H1 (cell line): ENCODE data around the gene PDE8B. TPM values are rescaled to one million over a fixed set of nuclear protein-coding genes. Genes with fewer than 3 reads are reported as not detected.

Source experiments
- CTCF ChIA-PET: fragments of 300-600 bp; sonication (Branson Sonifier 250); formaldehyde crosslinking; loops from one replicate; lab custom pipeline; 2021; ENCODE audit not compliant: partially characterized antibody; lab: Charles Lee
- POLR2A ChIA-PET: fragments of 300-600 bp; sonication (Branson Sonifier 250); formaldehyde crosslinking; loops from one replicate; lab custom pipeline; 2021; ENCODE audit warnings: inconsistent platforms; ENCODE audit not compliant: partially characterized antibody; lab: Charles Lee
- DNase-seq, 2 experiments: peaks; one replicate each; pipeline versions ENCODE4 v3.0.0 to v3.0.0-alpha.2; 2010 to 2022; ENCODE audit warnings: low spot score in 2 of 2, low read depth in 1 of 2, mixed read lengths in 1 of 2
- FAIRE-seq: peaks from 2 replicates; lab custom pipeline; 2011; peaks lifted over from hg19 to GRCh38; lab: Jason Lieb, UNC
- H2AFZ ChIP-seq: 2 replicates; pipeline ENCODE4 v1.8.1; 2012; ENCODE audit warnings: low read length, inconsistent platforms
- H2AK5ac ChIP-seq: 2 replicates; pipeline ENCODE4 v1.6.1; 2013; ENCODE audit warnings: low read depth, low read length
- H2BK120ac ChIP-seq: replicated peaks from 2 replicates; pipeline ENCODE3; 2013; ENCODE audit warnings: low read depth, low read length, inconsistent platforms
- H2BK12ac ChIP-seq: 2 replicates; pipeline ENCODE4 v1.6.1; 2013; ENCODE audit warnings: low read depth, low read length
- H2BK15ac ChIP-seq: 2 replicates; pipeline ENCODE4 v1.6.1; 2013; ENCODE audit warnings: low read length
- H2BK20ac ChIP-seq: 2 replicates; pipeline ENCODE4 v1.6.1; 2013; ENCODE audit warnings: low read length
- H2BK5ac ChIP-seq: 2 replicates; pipeline ENCODE4 v1.6.1; 2013; ENCODE audit warnings: low read depth, low read length
- H3K14ac ChIP-seq: 2 replicates; pipeline ENCODE4 v1.6.1; 2013; ENCODE audit warnings: inconsistent platforms; ENCODE audit not compliant: insufficient read length
- H3K18ac ChIP-seq: 2 replicates; pipeline ENCODE4 v1.6.1; 2013; ENCODE audit warnings: low read length; ENCODE audit errors: extremely low read depth
- H3K23ac ChIP-seq: 2 replicates; pipeline ENCODE4 v1.6.1; 2013; ENCODE audit warnings: inconsistent platforms; ENCODE audit not compliant: insufficient read length
- H3K23me2 ChIP-seq: 2 replicates; pipeline ENCODE4 v1.6.1; 2013; ENCODE audit warnings: low read depth, low read length
- H3K27ac ChIP-seq: 2 replicates; pipeline ENCODE4 v1.6.1; 2011; ENCODE audit warnings: low read depth, low read length, inconsistent platforms
- H3K27me3 ChIP-seq, 4 experiments: replicated peaks in 1 of 4; 1 replicate in 1 of 4; 2 replicates in 3 of 4; pipeline versions ENCODE4 v1.6.1 to v1.8.1; 2011 to 2013; ENCODE audit warnings: low read length in 3 of 4, mild to moderate bottlenecking in 3 of 4, inconsistent platforms in 2 of 4, mixed read lengths in 2 of 4, moderate library complexity in 1 of 4; ENCODE audit not compliant: control insufficient read depth in 3 of 4, insufficient read depth in 3 of 4; ENCODE audit errors: extremely low read depth in 1 of 4
- H3K36me3 ChIP-seq, 4 experiments: 2 replicates each; pipeline versions ENCODE4 v1.6.1 to v1.8.1; 2011 to 2013; ENCODE audit warnings: mild to moderate bottlenecking in 4 of 4, low read length in 3 of 4, moderate library complexity in 2 of 4, control low read depth in 1 of 4, inconsistent platforms in 1 of 4; ENCODE audit not compliant: insufficient read depth in 4 of 4, control insufficient read depth in 2 of 4
- H3K4ac ChIP-seq: replicated peaks from 2 replicates; pipeline ENCODE3; 2013; ENCODE audit warnings: low read length, low read depth, mixed read lengths, inconsistent platforms; ENCODE audit not compliant: insufficient read length
- H3K4me1 ChIP-seq, 4 experiments: replicated peaks in 1 of 4; 1 replicate in 1 of 4; 2 replicates in 3 of 4; pipeline versions ENCODE4 v1.6.1 to v1.8.1; 2011 to 2013; ENCODE audit warnings: low read length in 3 of 4, inconsistent platforms in 2 of 4, mixed read lengths in 1 of 4; ENCODE audit not compliant: insufficient read depth in 4 of 4, control insufficient read depth in 3 of 4
- H3K4me2 ChIP-seq, 2 experiments: 2 replicates each; pipeline versions ENCODE4 v1.6.1 to v1.8.1; 2011 to 2013; ENCODE audit warnings: low read depth in 2 of 2, low read length in 2 of 2, control low read depth in 1 of 2, inconsistent platforms in 1 of 2, mild to moderate bottlenecking in 1 of 2; ENCODE audit not compliant: insufficient read depth in 1 of 2
- H3K4me3 ChIP-seq, 4 experiments: fragments of 200-600, 300-600 bp in 1 of 4; sonication (generic), shearing (Covaris generic), sonication (Bioruptor Twin) in 1 of 4; 2 replicates each; pipeline versions ENCODE4 v1.5.1 to v1.8.1; 2011 to 2016; ENCODE audit warnings: low read length in 4 of 4, low read depth in 3 of 4, control low read depth in 2 of 4, inconsistent platforms in 2 of 4, mild to moderate bottlenecking in 2 of 4, mixed read lengths in 1 of 4, moderate library complexity in 1 of 4; ENCODE audit not compliant: insufficient read depth in 2 of 4; ENCODE audit errors: extremely low read depth in 1 of 4
- H3K56ac ChIP-seq: replicated peaks from 2 replicates; pipeline ENCODE3; 2013; ENCODE audit warnings: low read depth, mild to moderate bottlenecking, mixed read lengths, low read length, inconsistent platforms; ENCODE audit not compliant: insufficient read length
- H3K79me1 ChIP-seq: 2 replicates; pipeline ENCODE4 v1.6.1; 2013; ENCODE audit warnings: low read depth, low read length, control low read depth
- H3K79me2 ChIP-seq, 2 experiments: 2 replicates each; pipeline versions ENCODE4 v1.6.1 to v1.8.1; 2012 to 2013; ENCODE audit warnings: low read length in 2 of 2, mild to moderate bottlenecking in 2 of 2, inconsistent platforms in 1 of 2; ENCODE audit not compliant: insufficient read depth in 2 of 2, control insufficient read depth in 1 of 2
- H3K9ac ChIP-seq, 4 experiments: replicated peaks in 1 of 4; 1 replicate in 1 of 4; 2 replicates in 3 of 4; pipeline versions ENCODE4 v1.6.1 to v1.8.1; 2011 to 2013; ENCODE audit warnings: low read depth in 3 of 4, low read length in 3 of 4, control low read depth in 2 of 4, mild to moderate bottlenecking in 2 of 4, moderate library complexity in 2 of 4, inconsistent platforms in 1 of 4; ENCODE audit errors: extremely low read depth in 1 of 4
- H3K9me3 ChIP-seq, 2 experiments: 2 replicates each; pipeline versions ENCODE4 v1.6.1 to v1.8.1; 2012 to 2013; ENCODE audit warnings: mild to moderate bottlenecking in 2 of 2, moderate library complexity in 2 of 2, control low read depth in 1 of 2, inconsistent platforms in 1 of 2, low read depth in 1 of 2, low read length in 1 of 2, mixed read lengths in 1 of 2; ENCODE audit not compliant: insufficient read depth in 2 of 2
- H4K20me1 ChIP-seq, 2 experiments: replicated peaks in 1 of 2; 2 replicates each; pipeline versions ENCODE3 to v1.8.1; 2011 to 2013; ENCODE audit warnings: inconsistent platforms in 2 of 2, low read length in 2 of 2, mild to moderate bottlenecking in 1 of 2; ENCODE audit not compliant: insufficient read depth in 2 of 2, control insufficient read depth in 1 of 2
- H4K5ac ChIP-seq: 2 replicates; pipeline ENCODE4 v1.6.1; 2013; ENCODE audit warnings: low read length, low read depth, mixed read lengths, inconsistent platforms; ENCODE audit not compliant: insufficient read length
- H4K8ac ChIP-seq: 2 replicates; pipeline ENCODE4 v1.8.0; 2013; ENCODE audit warnings: mild to moderate bottlenecking, moderate library complexity, low read length, inconsistent platforms; ENCODE audit not compliant: insufficient read depth; ENCODE audit errors: extremely low read depth
- H4K91ac ChIP-seq: replicated peaks from 2 replicates; pipeline ENCODE3; 2013; ENCODE audit warnings: low read length, mixed read lengths, inconsistent platforms; ENCODE audit not compliant: insufficient read length
- BRCA1 ChIP-seq: IDR thresholded peaks from 2 replicates; pipeline ENCODE4 v1.6.1; 2012; ENCODE audit warnings: low read depth, low read length, improper control_type of control experiment
- CEBPB ChIP-seq: IDR thresholded peaks from 2 replicates; pipeline ENCODE4 v1.6.1; 2012; ENCODE audit warnings: low read depth, low read length
- FOSL1 ChIP-seq: IDR thresholded peaks from 2 replicates; pipeline ENCODE4 v1.6.1; 2011; ENCODE audit warnings: mild to moderate bottlenecking, low read depth, low read length, moderate library complexity; ENCODE audit not compliant: insufficient read depth
- KDM1A ChIP-seq: fragments of 200-600, 300-600 bp; sonication (generic); IDR thresholded peaks from 2 replicates; pipeline ENCODE4 v1.7.1; 2016; ENCODE audit warnings: mild to moderate bottlenecking, low read length, borderline replicate concordance
- NANOG ChIP-seq: IDR thresholded peaks from 2 replicates; pipeline ENCODE4 v1.6.1; 2011; ENCODE audit warnings: low read length, low read depth, mild to moderate bottlenecking, inconsistent platforms; ENCODE audit not compliant: insufficient read depth, poor library complexity, severe bottlenecking
- RNF2 ChIP-seq: fragments of 200-900, 300-1000 bp; sonication (generic); IDR thresholded peaks from 2 replicates; pipeline ENCODE4 v1.7.1; 2016; ENCODE audit warnings: borderline replicate concordance, low read depth, mild to moderate bottlenecking, antibody characterized with exemption, low read length; ENCODE audit not compliant: poor library complexity, severe bottlenecking; ENCODE audit errors: missing control alignments
- SIRT6 ChIP-seq: IDR thresholded peaks from one replicate; pipeline ENCODE4 v1.7.1; 2012; ENCODE audit warnings: low read length, inconsistent platforms
- TCF12 ChIP-seq: IDR thresholded peaks from 2 replicates; pipeline ENCODE4 v1.6.1; 2011; ENCODE audit warnings: low read depth, mild to moderate bottlenecking, low read length
- TEAD4 ChIP-seq: IDR thresholded peaks from 2 replicates; pipeline ENCODE4 v1.6.1; 2012; ENCODE audit warnings: low read depth, low read length, inconsistent platforms, mixed read lengths
- WGBS, 2 experiments: shearing (Covaris generic) in 1 of 2; methylation state at CpG; one replicate each; pipeline versions ENCODE4 v1.1.6 to v1.1.7; 2013 to 2015; ENCODE audit warnings: low lambda C conversion rate in 2 of 2, mixed read lengths in 2 of 2, inconsistent platforms in 1 of 2, low coverage in 1 of 2, missing lambda C conversion rate in 1 of 2; ENCODE audit not compliant: insufficient replicate concordance in 2 of 2, insufficient coverage in 1 of 2, insufficient read length in 1 of 2; ENCODE audit errors: extremely low coverage in 1 of 2, missing lambda C conversion rate in 1 of 2; 5-methylcytosine and 5-hydroxymethylcytosine counted together
- polyA plus RNA-seq, 7 experiments: library from polyadenylated mRNA; depleted of rRNA in 3 of 7; stranded (reverse) in 5 of 7; unstranded in 2 of 7; fragments of >200 nt in 5 of 7; fragments of 200-250 nt in 2 of 7; gene quantifications; 1 replicate in 5 of 7; 2 replicates in 1 of 7; 4 replicates in 1 of 7; pipeline versions ENCODE4 v1.2.1 to v1.2.3, GENCODE V29; 2011 to 2013; ENCODE audit warnings: missing spikeins in 2 of 7, mixed read lengths in 2 of 7
- total RNA-seq: library from RNA; stranded (reverse); fragmentation: NEBNext Ultra II Directional; extraction: Animal tissue kit (Norgen Biotek cat#: 25700); gene quantifications from 2 replicates; pipeline ENCODE4 v1.2.1, GENCODE V29; 2021
- TF ChIP-seq, protein P1 (sequence below), 3 experiments: IDR thresholded peaks; 1 replicate in 2 of 3; 2 replicates in 1 of 3; pipeline versions ENCODE4 v1.5.1 to v1.6.1; 2011; ENCODE audit warnings: low read length in 3 of 3, mild to moderate bottlenecking in 3 of 3, inconsistent platforms in 2 of 3, low read depth in 1 of 3, moderate library complexity in 1 of 3; ENCODE audit not compliant: insufficient read depth in 1 of 3; ENCODE audit errors: control extremely low read depth in 1 of 3

The PDE8B gene
- total and polyA plus RNA-seq, 2 of the 8 experiments (the other 6 are each of a cell fraction or from before 2014, with no cell fraction given): 0.32 to 1.1 TPM

GRCh38 chr5:77170196-77170890, 40.1 kb upstream of the PDE8B start:
- H3K79me2 ChIP-seq: no peaks in the 10 kb centered on the region
- H4K20me1 ChIP-seq: no peaks in the 10 kb centered on the region
- no peak overlapping the region for H4K8ac ChIP-seq
- no peak overlapping the region for H3K9ac ChIP-seq
- no peak overlapping the region for H2BK120ac ChIP-seq
- no peak overlapping the region for H4K5ac ChIP-seq
- H3K18ac ChIP-seq: no peak overlapping the region
- H3K4me2 ChIP-seq: no peak overlapping the region
- no peak overlapping the region for H3K4ac ChIP-seq
- peaks cover 0 to 6% (median 0%) of the 10 kb centered on the region in 4 experiments; a peak in 1 of 7 replicates for H3K4me1 ChIP-seq
- no peak for DNase-seq
- H3K14ac ChIP-seq: no peak overlapping the region
- no peaks in the 10 kb centered on the region for H3K9me3 ChIP-seq
- FAIRE-seq: no peak
- no peak overlapping the region for H2BK5ac ChIP-seq
- ChIA-PET POLR2A (interaction anchor here (0.6 kb wide), 1 partner anchor 36 kb away, joined by 3 read pairs; no protein-coding TSS in a partner anchor), CTCF (interaction anchor here (0.6 to 1.8 kb wide), 5 partner anchors 12 to 198 kb away, joined by 3 to 4 read pairs (median 4); no protein-coding TSS in a partner anchor)
- no peak overlapping the region for H3K4me3 ChIP-seq
- no peaks in the 10 kb centered on the region for H3K36me3 ChIP-seq
- no peak overlapping the region for H2AFZ ChIP-seq
- no peaks in the 10 kb centered on the region; a peak in 1 of 7 replicates for H3K27me3 ChIP-seq
- H2AK5ac ChIP-seq: no peak overlapping the region
- no peak overlapping the region for H2BK20ac ChIP-seq
- H2BK15ac ChIP-seq: no peak overlapping the region
- H3K56ac ChIP-seq: no peak overlapping the region
- H3K23ac ChIP-seq: no peak overlapping the region
- H3K23me2 ChIP-seq: no peaks in the 10 kb centered on the region
- no peak overlapping the region for H3K27ac ChIP-seq
- no peaks in the 10 kb centered on the region for H3K79me1 ChIP-seq
- 89% methylated on average over 6 of the region's 6 CpGs; no CpG with 5 or more reads in 1 of the 2 experiments for WGBS, 2 experiments
- H2BK12ac ChIP-seq: no peak overlapping the region
- no peak overlapping the region for H4K91ac ChIP-seq
- no peak for TF ChIP-seq SIRT6
- no peak for TF ChIP-seq RNF2
- TF ChIP-seq KDM1A: no peak
- TF ChIP-seq NANOG: no peak
- no peak for TF ChIP-seq FOSL1
- TF ChIP-seq CEBPB: no peak
- no peak for TF ChIP-seq TCF12
- TF ChIP-seq TEAD4: no peak
- TF ChIP-seq BRCA1: no peak
- TF ChIP-seq, protein P1, sequence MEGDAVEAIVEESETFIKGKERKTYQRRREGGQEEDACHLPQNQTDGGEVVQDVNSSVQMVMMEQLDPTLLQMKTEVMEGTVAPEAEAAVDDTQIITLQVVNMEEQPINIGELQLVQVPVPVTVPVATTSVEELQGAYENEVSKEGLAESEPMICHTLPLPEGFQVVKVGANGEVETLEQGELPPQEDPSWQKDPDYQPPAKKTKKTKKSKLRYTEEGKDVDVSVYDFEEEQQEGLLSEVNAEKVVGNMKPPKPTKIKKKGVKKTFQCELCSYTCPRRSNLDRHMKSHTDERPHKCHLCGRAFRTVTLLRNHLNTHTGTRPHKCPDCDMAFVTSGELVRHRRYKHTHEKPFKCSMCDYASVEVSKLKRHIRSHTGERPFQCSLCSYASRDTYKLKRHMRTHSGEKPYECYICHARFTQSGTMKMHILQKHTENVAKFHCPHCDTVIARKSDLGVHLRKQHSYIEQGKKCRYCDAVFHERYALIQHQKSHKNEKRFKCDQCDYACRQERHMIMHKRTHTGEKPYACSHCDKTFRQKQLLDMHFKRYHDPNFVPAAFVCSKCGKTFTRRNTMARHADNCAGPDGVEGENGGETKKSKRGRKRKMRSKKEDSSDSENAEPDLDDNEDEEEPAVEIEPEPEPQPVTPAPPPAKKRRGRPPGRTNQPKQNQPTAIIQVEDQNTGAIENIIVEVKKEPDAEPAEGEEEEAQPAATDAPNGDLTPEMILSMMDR (IDR thresholded peaks at IDR 0.05; ENCODE audit: control extremely low read depth in 1 of 3, insufficient read depth in 1 of 3, low read depth in 1 of 3, low read length in 3 of 3): no peak
